H9 (cell line): ENCODE measurements around the gene SCOC. TPM values are rescaled to one million over a fixed set of nuclear protein-coding genes. Genes with fewer than 3 reads are reported as not detected.

Experiments
- DNase-seq: peaks from one replicate; pipeline ENCODE4 v3.0.0-alpha.2; 2017
- H2AFZ ChIP-seq: one replicate; pipeline ENCODE4 v1.6.1; 2013; ENCODE audit warnings: mild to moderate bottlenecking, low read length, control low read depth, moderate library complexity
- H2AK5ac ChIP-seq: 2 replicates; pipeline ENCODE4 v1.6.1; 2013; ENCODE audit warnings: low read length, control low read depth, mixed read lengths; ENCODE audit not compliant: insufficient read length
- H2BK120ac ChIP-seq: one replicate; pipeline ENCODE4 v1.6.1; 2013; ENCODE audit warnings: low read depth, mild to moderate bottlenecking, low read length, control low read depth, inconsistent platforms; ENCODE audit not compliant: poor library complexity, severe bottlenecking
- H2BK12ac ChIP-seq: 2 replicates; pipeline ENCODE4 v1.6.1; 2013; ENCODE audit warnings: low read length, control low read depth, mixed read lengths, low read depth; ENCODE audit not compliant: insufficient read length
- H2BK15ac ChIP-seq: 2 replicates; pipeline ENCODE4 v1.6.1; 2013; ENCODE audit warnings: low read depth, low read length, control low read depth
- H2BK20ac ChIP-seq: one replicate; pipeline ENCODE4 v1.6.1; 2013; ENCODE audit warnings: low read depth, mild to moderate bottlenecking, low read length, control low read depth, inconsistent platforms; ENCODE audit not compliant: poor library complexity, severe bottlenecking
- H2BK5ac ChIP-seq: 2 replicates; pipeline ENCODE4 v1.6.1; 2013; ENCODE audit warnings: low read length, control low read depth, mixed read lengths; ENCODE audit not compliant: insufficient read length
- H3K14ac ChIP-seq: 2 replicates; pipeline ENCODE4 v1.6.1; 2013; ENCODE audit warnings: low read length, control low read depth; ENCODE audit not compliant: insufficient read depth
- H3K18ac ChIP-seq: 2 replicates; pipeline ENCODE4 v1.6.1; 2013; ENCODE audit warnings: low read depth, mild to moderate bottlenecking, mixed read lengths, low read length, control low read depth; ENCODE audit not compliant: insufficient read length
- H3K23ac ChIP-seq: 2 replicates; pipeline ENCODE4 v1.6.1; 2013; ENCODE audit warnings: low read length, control low read depth, mixed read lengths, low read depth; ENCODE audit not compliant: insufficient read length
- H3K23me2 ChIP-seq: 2 replicates; pipeline ENCODE4 v1.6.1; 2013; ENCODE audit warnings: low read depth, mild to moderate bottlenecking, mixed read lengths, low read length, control low read depth; ENCODE audit not compliant: insufficient read length, poor library complexity, severe bottlenecking
- H3K27ac ChIP-seq: 2 replicates; pipeline ENCODE4 v1.5.1; 2013; ENCODE audit warnings: low read length, control low read depth, mixed read lengths, low read depth; ENCODE audit not compliant: insufficient read length
- H3K27me3 ChIP-seq: 2 replicates; pipeline ENCODE4 v1.6.1; 2013; ENCODE audit warnings: low read length, control low read depth, inconsistent platforms; ENCODE audit not compliant: insufficient read depth
- H3K4ac ChIP-seq: 2 replicates; pipeline ENCODE4 v1.6.1; 2013; ENCODE audit warnings: low read depth, mild to moderate bottlenecking, control low read depth, inconsistent platforms, low read length, moderate library complexity
- H3K4me1 ChIP-seq: 2 replicates; pipeline ENCODE4 v1.6.1; 2013; ENCODE audit warnings: low read length, control low read depth, inconsistent platforms; ENCODE audit not compliant: insufficient read depth
- H3K4me2 ChIP-seq: 2 replicates; pipeline ENCODE4 v1.6.1; 2013; ENCODE audit warnings: low read length, control low read depth, mixed read lengths; ENCODE audit not compliant: insufficient read length, insufficient read depth
- H3K56ac ChIP-seq: 2 replicates; pipeline ENCODE4 v1.6.1; 2013; ENCODE audit warnings: low read depth, mild to moderate bottlenecking, mixed read lengths, low read length, control low read depth; ENCODE audit not compliant: insufficient read length
- H3K79me1 ChIP-seq: 2 replicates; pipeline ENCODE4 v1.6.1; 2013; ENCODE audit warnings: low read depth, mild to moderate bottlenecking, moderate library complexity, low read length, control low read depth, inconsistent platforms; ENCODE audit not compliant: insufficient read depth, poor library complexity, severe bottlenecking
- H3K79me2 ChIP-seq: 2 replicates; pipeline ENCODE4 v1.6.1; 2013; ENCODE audit warnings: low read length, control low read depth, inconsistent platforms; ENCODE audit not compliant: insufficient read depth
- H3K9ac ChIP-seq: 2 replicates; pipeline ENCODE4 v1.6.1; 2013; ENCODE audit warnings: low read length, control low read depth, mixed read lengths; ENCODE audit not compliant: insufficient read length; ENCODE audit errors: extremely low read depth
- H3K9me3 ChIP-seq: one replicate; pipeline ENCODE4 v1.6.1; 2013; ENCODE audit warnings: low read depth, low read length, inconsistent platforms; ENCODE audit not compliant: control insufficient read depth
- H3T11ph ChIP-seq: one replicate; pipeline ENCODE4 v1.6.1; 2013; ENCODE audit warnings: mild to moderate bottlenecking, low read length, control low read depth, inconsistent platforms
- H4K20me1 ChIP-seq: one replicate; pipeline ENCODE4 v1.6.1; 2013; ENCODE audit not compliant: control insufficient read depth, insufficient read length, insufficient read depth
- H4K5ac ChIP-seq: 2 replicates; pipeline ENCODE4 v1.6.1; 2013; ENCODE audit warnings: low read depth, mild to moderate bottlenecking, mixed read lengths, low read length, control low read depth; ENCODE audit not compliant: insufficient read length
- H4K8ac ChIP-seq: replicated peaks from 2 replicates; pipeline ENCODE4 v1.6.1; 2013; ENCODE audit warnings: low read length, control low read depth, mixed read lengths, low read depth; ENCODE audit not compliant: insufficient read length
- H4K91ac ChIP-seq: 2 replicates; pipeline ENCODE4 v1.6.1; 2013; ENCODE audit warnings: low read depth, mild to moderate bottlenecking, moderate library complexity, mixed read lengths, low read length, control low read depth; ENCODE audit not compliant: insufficient read length
- H3K27ac Mint-ChIP-seq, 3 experiments: 2 replicates in 2 of 3; 3 replicates in 1 of 3; pipeline ENCODE4 v1.8.0; 2020 to 2021; ENCODE audit warnings: mixed read lengths in 3 of 3, mild to moderate bottlenecking in 1 of 3, moderate library complexity in 1 of 3
- H3K27me3 Mint-ChIP-seq: 2 replicates; pipeline ENCODE4 v1.8.0; 2021; ENCODE audit warnings: low read depth, mild to moderate bottlenecking, moderate library complexity, mixed read lengths
- H3K36me3 Mint-ChIP-seq, 3 experiments: 2 replicates in 2 of 3; 3 replicates in 1 of 3; pipeline ENCODE4 v1.8.0; 2020 to 2021; ENCODE audit warnings: low read depth in 3 of 3, mixed read lengths in 3 of 3; ENCODE audit not compliant: insufficient read depth in 1 of 3
- H3K4me1 Mint-ChIP-seq, 2 experiments: 2 replicates each; pipeline ENCODE4 v1.8.0; 2020; ENCODE audit warnings: mixed read lengths in 2 of 2
- H3K4me3 Mint-ChIP-seq, 2 experiments: 2 replicates in 1 of 2; 3 replicates in 1 of 2; pipeline ENCODE4 v1.8.0; 2020 to 2021; ENCODE audit warnings: mild to moderate bottlenecking in 2 of 2, mixed read lengths in 2 of 2, moderate library complexity in 1 of 2
- H3K9me3 Mint-ChIP-seq, 2 experiments: 2 replicates in 1 of 2; 3 replicates in 1 of 2; pipeline ENCODE4 v1.8.0; 2020; ENCODE audit warnings: mild to moderate bottlenecking in 2 of 2, mixed read lengths in 2 of 2, moderate library complexity in 1 of 2
- WGBS: extraction: QIAGEN DNeasy Blood & Tissue Kit; methylation state at CpG from one replicate; pipeline ENCODE4 v1.1.7; 2013; ENCODE audit warnings: missing lambda C conversion rate, low lambda C conversion rate, mixed read lengths; ENCODE audit not compliant: insufficient read length; ENCODE audit errors: extremely low coverage; 5-methylcytosine and 5-hydroxymethylcytosine counted together
- total RNA-seq: library from RNA; stranded (reverse); gene quantifications from 2 replicates; pipeline ENCODE4 v1.2.1, GENCODE V29; 2021
- TF ChIP-seq, protein P1 (sequence below): fragments of 200-600 bp; sonication (generic); conservative IDR thresholded peaks from 3 replicates; pipeline ENCODE4 v1.8.0; 2021; ENCODE audit warnings: antibody characterized with exemption, mild to moderate bottlenecking

The SCOC gene
- total RNA-seq, 1 experiment from 2014 or later, result 29.4 TPM

DNA sequence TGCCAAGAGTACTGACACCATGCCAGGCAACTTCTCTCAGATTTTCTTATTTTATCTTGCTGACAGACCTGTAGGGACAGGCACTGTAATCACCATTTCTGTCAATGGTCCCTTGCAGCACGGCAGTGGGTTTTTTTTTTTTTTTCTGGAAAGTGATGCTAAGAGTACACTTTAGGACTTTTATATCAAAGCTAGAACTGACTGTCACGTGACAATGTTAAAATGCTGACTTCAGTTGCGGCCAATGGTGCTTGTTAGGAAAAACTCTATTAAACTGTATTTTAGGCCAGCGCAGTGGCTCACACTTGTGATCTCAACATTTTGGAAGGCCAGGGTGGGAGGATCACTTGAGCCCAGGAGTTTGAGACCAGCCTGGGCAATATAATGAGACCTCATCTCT lies 12.3 kb upstream of the SCOC start:
- no peak overlapping the region for H3K14ac ChIP-seq
- H3T11ph ChIP-seq, result no peak overlapping the region
- Mint-ChIP-seq H3K4me1 (no peaks in the 10 kb centered on the region), H3K36me3 (no peaks in the 10 kb centered on the region), H3K27me3 (peaks cover 28% of the 10 kb centered on the region), H3K9me3 (no peaks in the 10 kb centered on the region), H3K27ac (no peak overlapping the region), H3K4me3 (no peak overlapping the region)
- no peak overlapping the region for H3K9ac ChIP-seq
- H3K18ac ChIP-seq, result no peak overlapping the region
- no peak overlapping the region for H3K4ac ChIP-seq
- no peaks in the 10 kb centered on the region for H3K27me3 ChIP-seq
- H3K79me2 ChIP-seq, result no peaks in the 10 kb centered on the region
- H4K20me1 ChIP-seq, result no peaks in the 10 kb centered on the region
- no peak overlapping the region for H2AK5ac ChIP-seq
- no peak overlapping the region for H3K4me2 ChIP-seq
- H4K8ac ChIP-seq, result no peak overlapping the region
- no peak overlapping the region for H3K23ac ChIP-seq
- DNase-seq, result no peak
- no peaks in the 10 kb centered on the region for H3K23me2 ChIP-seq
- TF ChIP-seq, protein P1, sequence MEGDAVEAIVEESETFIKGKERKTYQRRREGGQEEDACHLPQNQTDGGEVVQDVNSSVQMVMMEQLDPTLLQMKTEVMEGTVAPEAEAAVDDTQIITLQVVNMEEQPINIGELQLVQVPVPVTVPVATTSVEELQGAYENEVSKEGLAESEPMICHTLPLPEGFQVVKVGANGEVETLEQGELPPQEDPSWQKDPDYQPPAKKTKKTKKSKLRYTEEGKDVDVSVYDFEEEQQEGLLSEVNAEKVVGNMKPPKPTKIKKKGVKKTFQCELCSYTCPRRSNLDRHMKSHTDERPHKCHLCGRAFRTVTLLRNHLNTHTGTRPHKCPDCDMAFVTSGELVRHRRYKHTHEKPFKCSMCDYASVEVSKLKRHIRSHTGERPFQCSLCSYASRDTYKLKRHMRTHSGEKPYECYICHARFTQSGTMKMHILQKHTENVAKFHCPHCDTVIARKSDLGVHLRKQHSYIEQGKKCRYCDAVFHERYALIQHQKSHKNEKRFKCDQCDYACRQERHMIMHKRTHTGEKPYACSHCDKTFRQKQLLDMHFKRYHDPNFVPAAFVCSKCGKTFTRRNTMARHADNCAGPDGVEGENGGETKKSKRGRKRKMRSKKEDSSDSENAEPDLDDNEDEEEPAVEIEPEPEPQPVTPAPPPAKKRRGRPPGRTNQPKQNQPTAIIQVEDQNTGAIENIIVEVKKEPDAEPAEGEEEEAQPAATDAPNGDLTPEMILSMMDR, result no peak
- H2BK20ac ChIP-seq, result no peak overlapping the region
- WGBS, result no CpG with 5 or more reads among the region's 4 CpGs
- H2BK120ac ChIP-seq, result no peak overlapping the region
- no peak overlapping the region for H2BK5ac ChIP-seq
- no peaks in the 10 kb centered on the region for H3K79me1 ChIP-seq
- no peak overlapping the region for H2BK12ac ChIP-seq
- H4K5ac ChIP-seq, result no peak overlapping the region
- no peaks in the 10 kb centered on the region for H3K9me3 ChIP-seq
- no peak overlapping the region for H3K56ac ChIP-seq
- no peaks in the 10 kb centered on the region for H3K4me1 ChIP-seq
- H4K91ac ChIP-seq, result no peak overlapping the region
- no peak overlapping the region for H2AFZ ChIP-seq
- no peak overlapping the region for H3K27ac ChIP-seq
- H2BK15ac ChIP-seq, result no peak overlapping the region
